PC-3 (cell line): ENCODE measurements around the gene OR52B6. TPM values are rescaled to one million over a fixed set of nuclear protein-coding genes. Genes with fewer than 3 reads are reported as not detected.

Experiments
- ATAC-seq: fragments of 200-7000 bp; cut with Tn5 transposase; 2 replicates; pipeline ENCODE4 v1.9.1; 2020; ENCODE audit warnings: mild to moderate bottlenecking, moderate library complexity
- BruUV-seq: library from RNA; stranded (reverse); fragments of 400-500 nt; replicated peaks from 2 replicates; lab custom pipeline; 2021; lab: Mats Ljungman, UMichigan
- CTCF ChIA-PET: fragments of 300-600 bp; sonication (Branson Sonifier 250); formaldehyde crosslinking; loops from one replicate; lab custom pipeline; 2022; ENCODE audit warnings: antibody characterized with exemption; lab: Charles Lee
- POLR2A ChIA-PET: fragments of 300-600 bp; sonication (Branson Sonifier 250); formaldehyde crosslinking; loops from one replicate; lab custom pipeline; 2022; ENCODE audit warnings: antibody characterized with exemption; ENCODE audit not compliant: unreplicated experiment; lab: Charles Lee
- DNase-seq: peaks from one replicate; pipeline ENCODE4 v3.0.0-alpha.2; 2015
- H2AFZ ChIP-seq: fragments of 300-600 bp; sonication (generic); 2 replicates; pipeline ENCODE4 v1.6.0; 2016; ENCODE audit warnings: antibody characterized with exemption, low read length
- H3F3A ChIP-seq: fragments of 300-600 bp; sonication (generic); one replicate; pipeline ENCODE4 v1.6.0; 2017; ENCODE audit warnings: antibody characterized with exemption, low read length, control low read depth, mild to moderate bottlenecking; ENCODE audit not compliant: unreplicated experiment
- H3K27ac ChIP-seq: fragments of 300-600 bp; sonication (generic); 2 replicates; pipeline ENCODE4 v1.5.1; 2016; ENCODE audit warnings: mild to moderate bottlenecking, low read length
- H3K27me3 ChIP-seq: fragments of 300-600 bp; sonication (generic); 2 replicates; pipeline ENCODE4 v1.6.1; 2016; ENCODE audit warnings: low read length, mixed read lengths
- H3K36me3 ChIP-seq: fragments of 300-600 bp; sonication (generic); 2 replicates; pipeline ENCODE4 v1.6.1; 2016; ENCODE audit warnings: low read depth, mixed run types, low read length, mixed read lengths
- H3K4me1 ChIP-seq: fragments of 300-600 bp; sonication (generic); 2 replicates; pipeline ENCODE4 v1.5.1; 2016; ENCODE audit warnings: low read length; ENCODE audit not compliant: insufficient read depth
- H3K4me2 ChIP-seq: fragments of 300-600 bp; sonication (generic); 2 replicates; pipeline ENCODE4 v1.6.0; 2016; ENCODE audit warnings: low read length
- H3K4me3 ChIP-seq: fragments of 300-600 bp; sonication (generic); 2 replicates; pipeline ENCODE4 v1.5.1; 2016; ENCODE audit warnings: mild to moderate bottlenecking, low read length, mixed read lengths
- H3K79me2 ChIP-seq: fragments of 300-600 bp; sonication (generic); 2 replicates; pipeline ENCODE4 v1.6.1; 2017; ENCODE audit warnings: low read length, mixed read lengths
- H3K9ac ChIP-seq: fragments of 300-600 bp; sonication (generic); 2 replicates; pipeline ENCODE4 v1.6.0; 2016; ENCODE audit warnings: mild to moderate bottlenecking, low read length
- H3K9me2 ChIP-seq: fragments of 300-600 bp; sonication (generic); replicated peaks from 2 replicates; pipeline ENCODE4 v1.6.1; 2016; ENCODE audit warnings: mixed run types, low read length, mixed read lengths
- H3K9me3 ChIP-seq: fragments of 300-600 bp; sonication (generic); 2 replicates; pipeline ENCODE4 v1.6.1; 2016; ENCODE audit warnings: low read length, mixed read lengths
- H4K20me1 ChIP-seq: fragments of 300-600 bp; sonication (generic); 2 replicates; pipeline ENCODE4 v1.6.1; 2016; ENCODE audit warnings: low read length, mixed read lengths
- EZH2 ChIP-seq: fragments of 300-600 bp; sonication (generic); IDR thresholded peaks from one replicate; pipeline ENCODE4 v1.6.1; 2017; ENCODE audit warnings: antibody characterized with exemption, mild to moderate bottlenecking, low read length; ENCODE audit not compliant: unreplicated experiment
- EZH2phosphoT487 ChIP-seq: fragments of 300-600 bp; sonication (generic); IDR thresholded peaks from 2 replicates; pipeline ENCODE4 v1.6.1; 2018; ENCODE audit warnings: mild to moderate bottlenecking, antibody characterized with exemption, low read length, borderline replicate concordance
- intact Hi-C: fragments of 100-400 bp; cut with micrococcal nuclease; formaldehyde crosslinking; loops from 2 replicates; pipeline ENCODE4 v1.9.0; 2023
- total RNA-seq: library from RNA; depleted of rRNA; stranded (reverse); fragments of >200 nt; gene quantifications from 2 replicates; pipeline ENCODE4 v1.2.3, GENCODE V29; 2014
- TF ChIP-seq, protein P1 (sequence below): fragments of 300-600 bp; sonication (generic); conservative IDR thresholded peaks from 2 replicates; pipeline ENCODE4 v1.5.1; 2017; ENCODE audit warnings: antibody characterized with exemption, low read depth, mild to moderate bottlenecking, low read length

Gene OR52B6
- total RNA-seq, 1 experiment from 2014 or later, result not detected

DNA sequence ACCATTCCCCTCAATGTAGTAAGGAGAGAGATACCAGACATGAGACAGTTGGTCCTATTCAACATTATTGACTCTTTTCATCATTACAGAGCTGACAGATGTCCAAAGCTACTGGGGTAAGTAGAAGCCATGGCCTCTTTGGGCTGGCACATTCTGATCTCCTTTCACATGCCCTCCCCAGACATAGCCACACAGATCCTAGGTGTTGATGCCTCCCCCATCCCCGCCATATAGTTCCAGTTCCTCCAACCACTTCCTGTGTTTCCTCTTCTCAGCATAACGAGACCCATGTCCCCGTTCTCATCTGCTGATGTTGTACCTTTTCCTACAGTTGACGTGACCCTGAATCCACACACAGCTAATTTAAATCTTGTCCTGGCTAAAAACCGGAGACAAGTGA lies 29.8 kb downstream of the OR52B6 start:
- Histone ChIP-seq H2AFZ (no peak overlapping the region), H3K4me1 (0 out of 2 replicates have a peak, but pooled peaks cover 9% of the 10 kb centered on the region), H3K79me2 (no peaks in the 10 kb centered on the region), H4K20me1 (no peaks in the 10 kb centered on the region), H3K27me3 (no peaks in the 10 kb centered on the region), H3K4me3 (no peak overlapping the region), H3K4me2 (no peak overlapping the region), H3K36me3 (no peaks in the 10 kb centered on the region; the same call in 1 of the 2 replicates), H3K9me3 (no peaks in the 10 kb centered on the region), H3K9ac (no peak overlapping the region), H3K9me2 (no peaks in the 10 kb centered on the region), H3F3A (no peaks in the 10 kb centered on the region), H3K27ac (no peak overlapping the region)
- TF ChIP-seq, protein P1, sequence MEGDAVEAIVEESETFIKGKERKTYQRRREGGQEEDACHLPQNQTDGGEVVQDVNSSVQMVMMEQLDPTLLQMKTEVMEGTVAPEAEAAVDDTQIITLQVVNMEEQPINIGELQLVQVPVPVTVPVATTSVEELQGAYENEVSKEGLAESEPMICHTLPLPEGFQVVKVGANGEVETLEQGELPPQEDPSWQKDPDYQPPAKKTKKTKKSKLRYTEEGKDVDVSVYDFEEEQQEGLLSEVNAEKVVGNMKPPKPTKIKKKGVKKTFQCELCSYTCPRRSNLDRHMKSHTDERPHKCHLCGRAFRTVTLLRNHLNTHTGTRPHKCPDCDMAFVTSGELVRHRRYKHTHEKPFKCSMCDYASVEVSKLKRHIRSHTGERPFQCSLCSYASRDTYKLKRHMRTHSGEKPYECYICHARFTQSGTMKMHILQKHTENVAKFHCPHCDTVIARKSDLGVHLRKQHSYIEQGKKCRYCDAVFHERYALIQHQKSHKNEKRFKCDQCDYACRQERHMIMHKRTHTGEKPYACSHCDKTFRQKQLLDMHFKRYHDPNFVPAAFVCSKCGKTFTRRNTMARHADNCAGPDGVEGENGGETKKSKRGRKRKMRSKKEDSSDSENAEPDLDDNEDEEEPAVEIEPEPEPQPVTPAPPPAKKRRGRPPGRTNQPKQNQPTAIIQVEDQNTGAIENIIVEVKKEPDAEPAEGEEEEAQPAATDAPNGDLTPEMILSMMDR, result no peak
- TF ChIP-seq EZH2phosphoT487 (no peak), EZH2 (no peak)
- POLR2A ChIA-PET, result no interaction called here
- BruUV-seq, result no TSS peak
- ATAC-seq, result no peak
- no peak for DNase-seq
- CTCF ChIA-PET, result no interaction called here
- intact Hi-C loops, result no loop called here

DNA sequence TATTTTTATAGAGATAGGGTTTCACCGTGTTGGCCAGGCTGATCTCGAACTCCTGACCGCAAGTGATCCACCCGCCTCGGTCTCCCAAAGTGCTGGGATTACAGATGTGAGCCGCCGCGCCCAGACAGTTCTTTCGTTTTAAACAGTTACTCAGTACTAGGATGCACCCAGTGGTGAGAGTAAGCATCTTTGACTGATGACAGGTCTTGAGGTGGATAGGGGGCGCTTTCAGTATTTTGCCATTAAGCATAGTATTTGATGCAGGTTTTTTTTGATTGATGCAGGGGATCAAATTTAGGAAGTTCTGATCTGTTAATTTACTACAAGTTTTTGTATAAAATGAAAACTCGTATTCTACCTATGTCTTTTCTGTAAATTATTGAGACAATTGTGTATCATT lies 30.9 kb downstream of the OR52B6 start:
- Histone ChIP-seq H3K36me3 (no peaks in the 10 kb centered on the region), H3K9ac (no peak overlapping the region), H3K79me2 (no peaks in the 10 kb centered on the region), H3K4me3 (no peak overlapping the region), H3K9me3 (no peaks in the 10 kb centered on the region), H3F3A (no peaks in the 10 kb centered on the region), H4K20me1 (no peaks in the 10 kb centered on the region), H3K9me2 (no peaks in the 10 kb centered on the region), H3K4me2 (no peak overlapping the region), H3K4me1 (no peaks in the 10 kb centered on the region), H3K27me3 (no peaks in the 10 kb centered on the region), H3K27ac (no peak overlapping the region), H2AFZ (no peak overlapping the region)
- no TSS peak for BruUV-seq
- ATAC-seq (no peak), DNase-seq (peak; percentile 26)
- CTCF ChIA-PET, result no interaction called here
- intact Hi-C loops, result no loop called here
- no peak for TF ChIP-seq EZH2phosphoT487
- TF ChIP-seq, protein P1, result peak; percentile 51
- POLR2A ChIA-PET, result no interaction called here

DNA sequence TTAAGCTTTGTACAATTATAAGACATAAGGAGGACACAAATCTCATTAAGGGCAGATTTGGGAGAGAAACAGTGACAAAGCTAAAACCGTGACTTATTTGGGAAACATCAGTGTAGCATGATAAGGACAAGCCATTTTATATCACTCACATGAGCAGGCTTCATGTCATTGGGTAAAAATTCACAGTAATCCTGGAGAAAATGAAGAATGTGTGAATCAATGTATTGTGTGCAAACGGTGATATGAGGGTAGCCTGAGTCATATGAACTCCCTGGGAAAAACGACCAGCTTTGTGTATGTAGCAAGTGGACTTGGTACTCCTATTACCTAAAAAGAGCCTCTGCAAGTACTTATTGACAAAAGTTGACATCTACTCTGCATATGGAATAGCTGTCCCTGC lies 38.1 kb downstream of the OR52B6 start:
- no peaks in the 10 kb centered on the region for H3K27me3 ChIP-seq
- TF ChIP-seq EZH2phosphoT487 (no peak), EZH2 (no peak)
- intact Hi-C loops, result no loop called here
- BruUV-seq, result no TSS peak
- DNase-seq, result peak; percentile 88
- peak overlapping the region; percentile 51; the same call in 1 of the 2 replicates for H3K4me3 ChIP-seq
- H3K4me2 ChIP-seq, result peak overlapping the region; percentile 83
- H3K27ac ChIP-seq, result peak overlapping the region; percentile 99
- H3K36me3 ChIP-seq, result no peaks in the 10 kb centered on the region
- H3K9me2 ChIP-seq, result no peaks in the 10 kb centered on the region
- H3K9ac ChIP-seq, result peak overlapping the region; percentile 86
- ChIA-PET CTCF (interaction anchor here (0.6 kb wide), 1 partner anchor 63 kb away, joined by 4 read pairs; no protein-coding TSS in a partner anchor), POLR2A (no interaction called here)
- peaks cover 46% of the 10 kb centered on the region for H3K4me1 ChIP-seq
- peaks cover 15% of the 10 kb centered on the region for H3F3A ChIP-seq
- H4K20me1 ChIP-seq, result no peaks in the 10 kb centered on the region
- no peaks in the 10 kb centered on the region for H3K9me3 ChIP-seq
- no peak overlapping the region for H2AFZ ChIP-seq
- ATAC-seq, result peak; percentile 21
- no peaks in the 10 kb centered on the region for H3K79me2 ChIP-seq
